Measurements from ENCODE around the gene CRIP2. TPM values are rescaled to one million over a fixed set of nuclear protein-coding genes. Genes with fewer than 3 reads are reported as not detected.

Gene CRIP2
- total and polyA plus RNA-seq, 9 donors: 0.35 to 242 (median 47.8) TPM

- peaks cover under 1% of the 10 kb centered on the region for H3K4me1 ChIP-seq (ENCODE audit: insufficient read depth)
- no peaks in the 10 kb centered on the region for H3K9me3 ChIP-seq
- intact Hi-C loops (cut with DNase I): no loop called here
- no peak overlapping the region for H3K27ac ChIP-seq
- H3K36me3 ChIP-seq: no peaks in the 10 kb centered on the region
- TF ChIP-seq POLR2A (IDR thresholded peaks at IDR 0.05) (no peak), EP300 (IDR thresholded peaks at IDR 0.05) (no peak)
- DNase-seq: no peak
- H3K27me3 ChIP-seq: no peaks in the 10 kb centered on the region
- H3K4me3 ChIP-seq: no peak overlapping the region
- WGBS, 3 donors: 82 to 86% (median 84%) methylated on average over 24 of the region's 24 CpGs
Measured at GRCh38 chr14:105445290-105445689, 29.3 kb upstream of the CRIP2 start.

- DNase-seq: no peak
- intact Hi-C loops (cut with DNase I): no loop called here
- no peak overlapping the region for H3K27ac ChIP-seq
- H3K9me3 ChIP-seq: no peaks in the 10 kb centered on the region
- no peak overlapping the region for H3K4me3 ChIP-seq
- 76 to 83% (median 81%) methylated on average over 22 to 26 of the region's 26 CpGs for WGBS, 3 donors
- H3K36me3 ChIP-seq: no peaks in the 10 kb centered on the region
- H3K27me3 ChIP-seq: no peaks in the 10 kb centered on the region
- H3K4me1 ChIP-seq (ENCODE audit: insufficient read depth): no peaks in the 10 kb centered on the region
- no peak for TF ChIP-seq CTCF (IDR thresholded peaks at IDR 0.05)
- TF ChIP-seq POLR2A (IDR thresholded peaks at IDR 0.05): no peak
- no peak for TF ChIP-seq EP300 (IDR thresholded peaks at IDR 0.05)
Measured at GRCh38 chr14:105445901-105446845, 28.4 kb upstream of the CRIP2 start.

GRCh38 chr14:105446971-105447370 is 27.6 kb upstream of the CRIP2 start:
- intact Hi-C loops (cut with DNase I): no loop called here
- H3K36me3 ChIP-seq: no peaks in the 10 kb centered on the region
- H3K9me3 ChIP-seq: no peaks in the 10 kb centered on the region
- no peaks in the 10 kb centered on the region for H3K27me3 ChIP-seq
- H3K4me1 ChIP-seq (ENCODE audit: insufficient read depth): no peaks in the 10 kb centered on the region
- 71 to 79% (median 73%) methylated on average over 14 of the region's 14 CpGs for WGBS, 3 donors
- no peak for DNase-seq
- H3K27ac ChIP-seq: no peak overlapping the region
- H3K4me3 ChIP-seq: no peak overlapping the region
- TF ChIP-seq POLR2A (IDR thresholded peaks at IDR 0.05) (no peak), EP300 (IDR thresholded peaks at IDR 0.05) (no peak), CTCF (IDR thresholded peaks at IDR 0.05) (no peak)

- intact Hi-C loops (cut with DNase I): no loop called here
- DNase-seq: no peak
- H3K9me3 ChIP-seq: no peaks in the 10 kb centered on the region
- TF ChIP-seq CTCF (IDR thresholded peaks at IDR 0.05) (no peak), POLR2A (IDR thresholded peaks at IDR 0.05) (no peak), EP300 (IDR thresholded peaks at IDR 0.05) (no peak)
- H3K27me3 ChIP-seq: no peaks in the 10 kb centered on the region
- no peaks in the 10 kb centered on the region for H3K36me3 ChIP-seq
- no peak overlapping the region for H3K27ac ChIP-seq
- H3K4me1 ChIP-seq (ENCODE audit: insufficient read depth): no peaks in the 10 kb centered on the region
- H3K4me3 ChIP-seq: no peak overlapping the region
- 79 to 86% (median 84%) methylated on average over 31 of the region's 31 CpGs for WGBS, 3 donors
Measured at GRCh38 chr14:105447651-105448640, 26.7 kb upstream of the CRIP2 start.

All from ovary (tissue), 9 donors.